ENCODE results near the gene PDZD4. TPM values are rescaled to one million over a fixed set of nuclear protein-coding genes. Genes with fewer than 3 reads are reported as not detected.

Gene PDZD4
- total and polyA plus RNA-seq, 10 of the 15 experiments (the other 5 are each of a cell fraction or from before 2014, with no cell fraction given), result 0.01 to 0.15 (median 0.04) TPM; not detected in 6

- TF ChIP-seq, protein P1, sequence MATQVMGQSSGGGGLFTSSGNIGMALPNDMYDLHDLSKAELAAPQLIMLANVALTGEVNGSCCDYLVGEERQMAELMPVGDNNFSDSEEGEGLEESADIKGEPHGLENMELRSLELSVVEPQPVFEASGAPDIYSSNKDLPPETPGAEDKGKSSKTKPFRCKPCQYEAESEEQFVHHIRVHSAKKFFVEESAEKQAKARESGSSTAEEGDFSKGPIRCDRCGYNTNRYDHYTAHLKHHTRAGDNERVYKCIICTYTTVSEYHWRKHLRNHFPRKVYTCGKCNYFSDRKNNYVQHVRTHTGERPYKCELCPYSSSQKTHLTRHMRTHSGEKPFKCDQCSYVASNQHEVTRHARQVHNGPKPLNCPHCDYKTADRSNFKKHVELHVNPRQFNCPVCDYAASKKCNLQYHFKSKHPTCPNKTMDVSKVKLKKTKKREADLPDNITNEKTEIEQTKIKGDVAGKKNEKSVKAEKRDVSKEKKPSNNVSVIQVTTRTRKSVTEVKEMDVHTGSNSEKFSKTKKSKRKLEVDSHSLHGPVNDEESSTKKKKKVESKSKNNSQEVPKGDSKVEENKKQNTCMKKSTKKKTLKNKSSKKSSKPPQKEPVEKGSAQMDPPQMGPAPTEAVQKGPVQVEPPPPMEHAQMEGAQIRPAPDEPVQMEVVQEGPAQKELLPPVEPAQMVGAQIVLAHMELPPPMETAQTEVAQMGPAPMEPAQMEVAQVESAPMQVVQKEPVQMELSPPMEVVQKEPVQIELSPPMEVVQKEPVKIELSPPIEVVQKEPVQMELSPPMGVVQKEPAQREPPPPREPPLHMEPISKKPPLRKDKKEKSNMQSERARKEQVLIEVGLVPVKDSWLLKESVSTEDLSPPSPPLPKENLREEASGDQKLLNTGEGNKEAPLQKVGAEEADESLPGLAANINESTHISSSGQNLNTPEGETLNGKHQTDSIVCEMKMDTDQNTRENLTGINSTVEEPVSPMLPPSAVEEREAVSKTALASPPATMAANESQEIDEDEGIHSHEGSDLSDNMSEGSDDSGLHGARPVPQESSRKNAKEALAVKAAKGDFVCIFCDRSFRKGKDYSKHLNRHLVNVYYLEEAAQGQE (IDR thresholded peaks at IDR 0.05; ENCODE audit: low read depth, low read length), result no peak
- TF ChIP-seq CTCF (IDR thresholded peaks at IDR 0.05 in 2 of 3, conservative IDR thresholded peaks at IDR 0.05 in 1 of 3; ENCODE audit: control insufficient read depth in 2 of 3, extremely low read depth in 1 of 3, insufficient read depth in 1 of 3, low read depth in 3 of 3, low read length in 3 of 3) (no peak), PAX5 (IDR thresholded peaks at IDR 0.05; ENCODE audit: borderline replicate concordance, low read depth, low read length) (no peak), RELA (IDR thresholded peaks at IDR 0.05; ENCODE audit: borderline replicate concordance, partially characterized antibody) (no peak), SP1 (IDR thresholded peaks at IDR 0.05; ENCODE audit: low read depth, low read length) (peak; percentile 87), SKIL (IDR thresholded peaks at IDR 0.05; ENCODE audit: low read depth, poor library complexity, severe bottlenecking) (no peak), TCF12 (IDR thresholded peaks at IDR 0.05; ENCODE audit: low read depth, low read length) (peak; percentile 56; the same call in 1 of the 2 replicates), RAD21 (IDR thresholded peaks at IDR 0.05; ENCODE audit: insufficient read depth, low read depth, low read length) (no peak), STAT1 (conservative IDR thresholded peaks at IDR 0.05) (no peak)
- TF ChIP-seq, protein P2, sequence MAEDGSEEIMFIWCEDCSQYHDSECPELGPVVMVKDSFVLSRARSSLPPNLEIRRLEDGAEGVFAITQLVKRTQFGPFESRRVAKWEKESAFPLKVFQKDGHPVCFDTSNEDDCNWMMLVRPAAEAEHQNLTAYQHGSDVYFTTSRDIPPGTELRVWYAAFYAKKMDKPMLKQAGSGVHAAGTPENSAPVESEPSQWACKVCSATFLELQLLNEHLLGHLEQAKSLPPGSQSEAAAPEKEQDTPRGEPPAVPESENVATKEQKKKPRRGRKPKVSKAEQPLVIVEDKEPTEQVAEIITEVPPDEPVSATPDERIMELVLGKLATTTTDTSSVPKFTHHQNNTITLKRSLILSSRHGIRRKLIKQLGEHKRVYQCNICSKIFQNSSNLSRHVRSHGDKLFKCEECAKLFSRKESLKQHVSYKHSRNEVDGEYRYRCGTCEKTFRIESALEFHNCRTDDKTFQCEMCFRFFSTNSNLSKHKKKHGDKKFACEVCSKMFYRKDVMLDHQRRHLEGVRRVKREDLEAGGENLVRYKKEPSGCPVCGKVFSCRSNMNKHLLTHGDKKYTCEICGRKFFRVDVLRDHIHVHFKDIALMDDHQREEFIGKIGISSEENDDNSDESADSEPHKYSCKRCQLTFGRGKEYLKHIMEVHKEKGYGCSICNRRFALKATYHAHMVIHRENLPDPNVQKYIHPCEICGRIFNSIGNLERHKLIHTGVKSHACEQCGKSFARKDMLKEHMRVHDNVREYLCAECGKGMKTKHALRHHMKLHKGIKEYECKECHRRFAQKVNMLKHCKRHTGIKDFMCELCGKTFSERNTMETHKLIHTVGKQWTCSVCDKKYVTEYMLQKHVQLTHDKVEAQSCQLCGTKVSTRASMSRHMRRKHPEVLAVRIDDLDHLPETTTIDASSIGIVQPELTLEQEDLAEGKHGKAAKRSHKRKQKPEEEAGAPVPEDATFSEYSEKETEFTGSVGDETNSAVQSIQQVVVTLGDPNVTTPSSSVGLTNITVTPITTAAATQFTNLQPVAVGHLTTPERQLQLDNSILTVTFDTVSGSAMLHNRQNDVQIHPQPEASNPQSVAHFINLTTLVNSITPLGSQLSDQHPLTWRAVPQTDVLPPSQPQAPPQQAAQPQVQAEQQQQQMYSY (CRISPR knock-in tag; IDR thresholded peaks at IDR 0.05), result no peak
- TF ChIP-seq, protein P3, sequence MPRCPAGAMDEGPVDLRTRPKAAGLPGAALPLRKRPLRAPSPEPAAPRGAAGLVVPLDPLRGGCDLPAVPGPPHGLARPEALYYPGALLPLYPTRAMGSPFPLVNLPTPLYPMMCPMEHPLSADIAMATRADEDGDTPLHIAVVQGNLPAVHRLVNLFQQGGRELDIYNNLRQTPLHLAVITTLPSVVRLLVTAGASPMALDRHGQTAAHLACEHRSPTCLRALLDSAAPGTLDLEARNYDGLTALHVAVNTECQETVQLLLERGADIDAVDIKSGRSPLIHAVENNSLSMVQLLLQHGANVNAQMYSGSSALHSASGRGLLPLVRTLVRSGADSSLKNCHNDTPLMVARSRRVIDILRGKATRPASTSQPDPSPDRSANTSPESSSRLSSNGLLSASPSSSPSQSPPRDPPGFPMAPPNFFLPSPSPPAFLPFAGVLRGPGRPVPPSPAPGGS (IDR thresholded peaks at IDR 0.05; ENCODE audit: borderline replicate concordance, insufficient read depth, low read depth, low read length, poor library complexity, severe bottlenecking), result no peak
These were observed 36.1 kb downstream of the PDZD4 start, which contains the start of the genes IDH3G and SSR4 (continued) for GRCh38 chrX:153794018-153794896.

Data from GM12878 (cell line).